ENCODE measurements around the gene CAMSAP1.
"Not testable (repeated sequence)": the region's sequence is repeated elsewhere in the genome, so short reads cannot be mapped to it uniquely, and the experiment has no call there.

Gene CAMSAP1

DNA sequence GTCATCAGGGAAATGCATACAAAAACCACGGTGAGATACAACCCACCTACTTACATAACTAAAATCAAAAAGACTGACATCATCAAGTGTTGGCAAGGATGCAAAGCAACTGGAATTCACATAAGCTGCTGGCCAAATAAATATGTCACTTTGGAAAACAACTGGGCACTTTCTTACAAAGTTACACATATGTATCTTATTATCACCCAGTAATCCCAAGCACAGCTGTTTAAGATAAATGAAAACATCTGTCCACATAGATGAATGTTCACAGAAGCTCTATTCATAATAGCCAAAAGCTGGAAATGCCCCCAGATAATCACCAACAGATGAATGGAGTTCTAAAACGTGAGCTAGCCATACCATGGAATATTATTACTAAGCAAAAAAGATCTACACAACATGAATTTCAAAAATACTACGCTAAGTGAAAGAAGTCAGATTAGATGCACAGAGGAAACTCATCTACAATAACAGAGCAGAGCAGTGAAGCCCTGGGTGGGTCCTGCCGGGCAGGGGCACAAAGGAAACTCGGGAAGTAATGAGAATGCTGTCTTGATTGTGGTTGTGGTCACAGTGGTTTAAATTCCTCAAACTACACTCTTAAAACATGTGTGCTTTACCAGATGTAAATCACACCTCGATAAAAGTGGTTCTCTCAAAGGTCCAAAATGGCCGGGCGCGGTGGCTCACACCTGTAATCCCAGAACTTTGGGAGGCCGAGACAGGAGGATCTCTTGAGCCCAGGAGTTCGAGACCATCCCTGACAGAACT lies 8.5 kb downstream of the CAMSAP1 start:
- no peak for DNase-seq (ENCODE audit: extremely low read depth in 1 of 2, low read depth in 1 of 2)

DNA sequence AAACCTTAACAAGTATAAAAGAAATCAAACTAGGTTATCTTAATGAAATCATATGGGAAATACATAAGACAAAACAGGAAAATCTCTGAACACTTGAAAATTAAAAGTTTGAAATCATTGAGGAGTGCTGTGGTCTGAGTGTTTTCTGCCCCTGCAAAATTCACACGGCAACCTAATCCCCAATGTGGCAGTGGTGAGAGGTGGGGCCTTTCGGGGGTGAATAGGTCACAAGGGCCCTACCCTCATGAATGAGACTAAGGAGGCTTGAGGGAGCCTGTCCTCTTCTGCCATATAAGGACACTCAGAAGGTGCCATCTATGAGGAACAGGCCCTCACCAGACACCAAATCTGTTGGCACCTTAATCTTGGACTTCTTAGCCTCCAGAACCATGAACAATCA lies 10.7 kb downstream of the CAMSAP1 start:
- no peak for DNase-seq (ENCODE audit: extremely low read depth in 1 of 2, low read depth in 1 of 2)

DNA sequence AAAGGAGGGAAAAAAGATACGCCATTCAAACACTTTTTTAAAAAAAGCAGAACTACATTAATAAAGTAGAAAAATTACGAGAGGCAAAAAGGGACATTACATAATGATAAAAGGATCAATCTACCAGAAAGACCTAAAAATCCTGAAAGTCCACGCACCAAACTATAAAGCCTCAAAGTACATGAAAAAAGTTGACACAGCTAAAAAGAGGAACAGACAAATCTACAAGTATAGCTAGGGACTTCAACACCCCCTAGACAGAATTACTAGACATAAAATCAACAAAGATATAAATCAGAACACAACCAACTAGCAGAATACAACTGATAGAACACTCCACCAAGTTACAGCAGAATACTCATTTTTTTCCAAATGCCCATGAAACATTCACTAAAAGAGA lies 11.1 kb downstream of the CAMSAP1 start:
- DNase-seq (ENCODE audit: extremely low read depth in 1 of 2, low read depth in 1 of 2) = no peak

DNA sequence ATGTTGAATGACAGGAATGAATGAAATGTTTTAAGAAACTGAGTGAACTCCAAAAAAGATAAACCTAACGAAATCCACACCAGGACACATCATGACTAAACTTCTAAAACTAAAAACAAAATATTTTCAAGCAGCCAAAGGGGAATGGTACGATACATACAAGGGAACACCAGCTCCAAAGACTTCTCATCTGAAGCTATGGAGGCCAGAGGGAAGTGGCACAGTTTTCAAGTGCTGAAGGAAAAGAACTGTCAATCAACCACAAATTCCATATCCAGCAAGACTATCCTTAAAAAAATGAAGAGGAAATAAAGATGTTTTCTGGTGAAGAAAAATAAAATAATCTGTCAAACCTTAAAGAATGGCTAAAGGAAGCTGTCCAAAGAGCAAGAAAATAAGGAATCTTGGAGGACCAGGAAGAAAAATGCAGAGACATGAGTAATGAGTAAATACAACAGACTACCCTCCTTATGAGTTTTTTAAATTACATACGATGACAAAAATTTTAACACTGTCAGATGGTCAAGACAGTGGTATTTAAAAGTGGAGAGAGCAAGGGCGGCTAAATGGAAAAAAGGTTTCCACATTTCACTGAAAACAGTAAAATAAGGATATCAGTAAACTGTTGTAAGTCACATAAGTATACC lies 12.0 kb downstream of the CAMSAP1 start:
- DNase-seq (ENCODE audit: extremely low read depth in 1 of 2, low read depth in 1 of 2) = no peak

DNA sequence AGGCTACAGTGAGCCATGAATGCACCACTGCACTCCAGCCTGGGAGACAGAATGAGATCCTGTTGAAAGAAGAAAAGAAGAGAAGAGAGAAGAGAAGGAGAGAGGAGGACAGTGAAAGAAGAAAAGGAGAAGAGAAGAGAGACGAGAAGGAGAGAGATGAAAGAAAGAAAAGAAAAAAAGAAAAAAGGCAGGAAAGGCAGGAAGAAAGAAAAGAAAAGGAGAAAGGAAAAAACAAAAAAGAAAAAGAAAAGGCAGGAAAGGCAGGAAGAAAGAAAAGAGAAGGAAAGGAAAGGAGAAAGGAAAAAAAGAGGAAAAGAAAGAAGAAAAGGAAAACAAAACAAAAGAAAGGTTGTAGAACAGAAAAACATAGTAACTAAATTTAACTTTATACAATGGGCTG lies 14.2 kb downstream of the CAMSAP1 start:
- DNase-seq (ENCODE audit: extremely low read depth in 1 of 2, low read depth in 1 of 2) = no peak

DNA sequence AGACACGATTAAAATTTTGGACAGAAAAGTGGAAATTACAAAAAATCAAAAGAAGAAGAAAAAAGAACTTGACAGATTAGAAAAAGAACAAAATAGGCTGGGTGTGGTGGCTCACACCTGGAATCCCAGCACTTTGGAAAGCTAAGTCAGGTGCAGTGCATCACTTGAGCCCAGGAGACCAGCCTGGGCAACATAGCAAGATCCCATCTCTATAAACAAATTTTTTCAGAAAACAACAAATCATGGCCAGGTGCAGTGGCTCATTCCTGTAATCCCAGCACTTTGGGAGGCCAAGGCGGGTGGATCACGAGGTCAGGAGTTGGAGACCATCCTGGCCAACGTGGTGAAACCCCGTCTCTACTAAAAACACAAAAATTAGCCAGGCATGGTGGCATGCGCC lies 15.0 kb downstream of the CAMSAP1 start:
- not testable (repeated sequence) for DNase-seq (ENCODE audit: extremely low read depth in 1 of 2, low read depth in 1 of 2)

DNA sequence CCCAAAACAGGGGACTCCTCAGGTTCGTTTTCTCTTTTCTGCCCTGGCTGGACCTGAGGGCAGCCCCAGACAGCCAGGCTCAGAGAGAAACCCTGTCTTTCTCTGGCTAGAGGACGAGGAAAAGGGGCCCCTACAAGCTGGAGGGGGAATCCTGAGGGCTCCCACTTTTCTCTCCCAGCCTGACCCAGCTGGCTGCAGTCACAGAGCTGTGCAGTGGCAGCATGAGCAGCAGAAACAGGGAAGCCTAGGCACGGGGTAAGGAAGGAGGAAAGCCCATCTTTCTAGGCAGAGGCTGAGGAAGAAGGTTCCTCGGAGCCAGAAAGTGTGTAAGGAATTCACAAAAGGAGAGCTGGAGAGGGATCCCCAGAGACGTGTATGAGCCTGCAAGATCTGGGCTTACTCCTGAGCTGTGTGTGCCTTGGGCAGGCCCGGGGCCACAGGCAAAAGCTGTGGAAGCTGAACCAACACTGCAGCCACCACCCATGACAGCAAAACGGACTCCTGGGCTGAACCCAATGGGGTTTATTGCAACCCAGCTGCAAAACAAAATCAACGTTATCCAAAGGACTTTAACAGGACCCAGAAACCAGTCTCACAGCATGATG lies 16.2 kb downstream of the CAMSAP1 start:
- DNase-seq (ENCODE audit: extremely low read depth in 1 of 2, low read depth in 1 of 2) = no peak

DNA sequence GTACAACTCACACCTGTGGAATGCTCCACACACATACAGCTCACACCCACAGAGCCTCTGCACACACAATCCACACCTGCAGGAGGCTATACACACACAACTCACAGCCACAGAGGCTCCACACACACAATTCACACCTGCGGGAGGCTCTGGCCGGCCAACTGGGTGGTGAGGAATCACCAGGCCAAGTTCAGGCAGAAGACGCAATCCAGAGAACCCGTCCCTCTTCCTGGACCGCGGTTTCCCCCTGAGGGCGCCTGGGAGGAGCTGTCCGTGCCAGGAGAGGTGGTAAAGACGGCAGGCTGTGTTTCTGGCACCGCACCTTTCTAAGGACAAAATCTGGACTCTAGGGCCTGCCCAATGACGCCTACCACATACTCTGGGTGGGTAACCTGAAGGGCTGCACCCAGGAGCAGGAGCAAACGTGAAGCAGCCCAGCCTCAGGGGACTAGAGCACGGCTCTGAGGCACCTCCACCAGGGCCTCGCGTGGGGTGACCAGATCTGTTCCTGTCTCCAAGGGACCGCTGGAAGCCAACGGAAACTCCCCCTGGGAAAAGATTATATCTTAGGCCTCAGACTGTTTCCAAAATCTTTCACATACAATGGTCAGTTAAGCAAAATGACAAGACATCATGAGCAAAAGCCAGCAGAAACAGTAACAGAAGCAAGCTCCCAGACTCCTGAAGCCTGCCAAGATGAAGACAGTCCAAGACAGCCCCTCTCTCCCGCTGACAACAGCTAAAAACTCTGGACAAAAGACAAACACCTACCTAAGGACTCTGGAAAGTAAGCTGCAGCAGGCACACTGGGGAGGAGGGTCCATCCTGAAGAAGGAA lies 16.9 kb downstream of the CAMSAP1 start:
- DNase-seq (ENCODE audit: extremely low read depth in 1 of 2, low read depth in 1 of 2) = no peak

DNA sequence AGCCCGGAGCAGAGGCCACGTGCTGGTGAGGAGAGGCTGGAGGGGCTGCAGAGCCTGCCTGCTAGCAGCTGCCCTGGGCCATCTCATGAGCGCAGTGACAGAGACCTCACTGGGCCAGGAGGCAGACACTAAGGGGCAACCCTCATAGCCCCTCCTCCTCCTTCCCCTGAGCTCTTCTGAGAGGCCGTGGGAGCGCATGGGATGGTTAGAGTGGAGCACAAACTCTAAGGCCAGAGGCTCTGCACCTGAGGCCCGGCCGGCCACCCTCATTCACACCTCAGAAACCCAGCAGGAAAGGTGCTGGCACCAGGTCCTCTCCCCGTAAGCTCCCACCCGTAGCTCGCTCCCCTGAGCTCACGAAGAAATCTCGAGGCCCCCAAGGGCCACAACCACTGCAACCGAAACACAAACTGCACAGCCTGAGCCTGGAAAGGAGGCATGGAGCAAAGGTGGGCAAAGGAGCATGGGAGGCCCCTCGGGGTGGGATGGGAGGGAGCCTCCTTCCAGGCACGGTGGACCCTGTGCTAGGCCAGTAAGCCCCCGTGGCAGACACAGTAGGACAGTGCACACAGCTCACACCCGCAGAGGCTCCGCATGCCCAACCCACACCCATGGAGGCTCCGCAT lies 17.7 kb downstream of the CAMSAP1 start:
- no peak for DNase-seq (ENCODE audit: extremely low read depth in 1 of 2, low read depth in 1 of 2)

DNA sequence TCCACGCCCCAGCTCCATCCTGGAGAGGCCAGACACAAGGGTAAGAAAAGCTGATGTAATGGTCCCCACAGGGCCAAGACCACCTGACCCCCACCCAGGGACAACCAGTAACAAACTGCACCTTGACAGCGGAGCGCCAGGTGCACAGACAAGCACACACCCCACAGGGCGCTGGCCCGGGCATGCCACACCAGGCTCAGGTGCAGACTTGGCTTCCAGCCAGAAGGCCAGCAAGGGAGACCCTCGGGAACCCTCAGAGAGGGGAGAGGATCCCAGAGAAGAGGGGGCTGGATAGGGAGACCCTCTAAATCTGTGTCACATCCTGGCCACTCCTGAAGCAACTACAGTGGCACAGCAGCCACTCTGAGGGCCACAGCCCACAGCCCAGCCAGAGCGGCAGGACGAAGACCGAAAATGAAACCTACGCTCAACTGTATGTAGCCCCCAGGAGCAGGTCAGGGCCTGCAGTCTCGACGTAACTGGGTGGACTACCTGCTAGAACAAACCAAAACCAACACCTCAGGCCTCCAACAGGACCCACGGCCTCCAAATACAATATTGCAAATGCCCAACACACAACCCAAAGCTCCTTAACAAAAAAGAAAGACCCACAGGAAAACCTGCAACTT lies 18.5 kb downstream of the CAMSAP1 start:
- no peak for DNase-seq (ENCODE audit: extremely low read depth in 1 of 2, low read depth in 1 of 2)

DNA sequence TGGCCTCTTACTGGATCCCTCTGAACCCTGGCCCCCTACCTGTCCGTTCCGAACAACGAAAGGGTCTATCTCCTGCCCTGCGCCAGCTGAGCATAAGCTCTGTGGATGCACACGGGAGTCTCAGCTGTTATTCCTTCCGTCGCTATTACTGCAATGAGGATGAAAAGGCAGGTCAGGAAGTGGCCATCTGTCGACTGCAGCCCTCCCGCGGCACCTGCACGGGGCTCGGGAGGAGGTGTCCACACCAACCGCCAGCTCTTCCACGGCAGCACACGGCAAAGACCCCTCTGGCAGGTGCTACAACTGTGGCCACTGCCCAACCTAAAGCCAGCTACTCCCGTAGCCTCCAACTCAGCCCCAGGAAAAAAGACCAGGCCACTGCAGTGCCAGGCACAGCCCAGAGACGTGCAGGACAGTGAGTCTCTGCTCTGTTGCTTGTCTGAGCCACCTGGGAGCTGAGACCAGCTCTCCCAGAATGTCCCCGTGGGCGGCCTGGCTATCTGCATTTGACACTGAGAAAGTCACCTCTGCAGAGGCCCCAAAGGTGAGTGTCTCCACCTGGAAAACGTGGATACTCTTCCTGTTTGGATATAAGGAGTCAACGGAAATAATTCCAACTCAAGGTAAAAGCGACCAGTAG lies 19.1 kb downstream of the CAMSAP1 start:
- DNase-seq (ENCODE audit: extremely low read depth in 1 of 2, low read depth in 1 of 2) = no peak

DNA sequence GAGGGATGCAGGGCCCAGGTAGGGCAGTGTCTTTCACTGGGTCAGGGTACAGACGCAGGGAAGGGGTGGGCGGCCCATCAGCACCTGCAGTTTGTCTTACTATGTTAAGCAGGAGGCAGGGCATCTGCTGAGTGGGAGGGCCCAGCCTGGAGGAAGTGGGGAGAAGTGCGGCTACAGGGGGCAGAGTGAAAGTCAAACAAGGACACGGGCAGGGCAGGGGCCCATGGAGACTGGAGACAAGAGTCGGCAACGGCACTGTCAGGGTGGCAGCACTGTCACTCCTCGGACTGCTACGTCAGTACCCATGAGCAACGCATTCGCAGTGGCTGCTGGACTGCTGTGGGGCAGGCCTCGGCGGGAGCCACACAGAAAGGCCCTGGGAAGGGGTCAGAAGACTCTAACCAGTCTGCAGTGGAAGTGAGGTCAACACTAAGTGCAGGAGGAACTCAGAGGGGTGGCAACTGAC lies 19.7 kb downstream of the CAMSAP1 start:
- DNase-seq (ENCODE audit: extremely low read depth in 1 of 2, low read depth in 1 of 2) = peak; percentile 33 to 38

DNA sequence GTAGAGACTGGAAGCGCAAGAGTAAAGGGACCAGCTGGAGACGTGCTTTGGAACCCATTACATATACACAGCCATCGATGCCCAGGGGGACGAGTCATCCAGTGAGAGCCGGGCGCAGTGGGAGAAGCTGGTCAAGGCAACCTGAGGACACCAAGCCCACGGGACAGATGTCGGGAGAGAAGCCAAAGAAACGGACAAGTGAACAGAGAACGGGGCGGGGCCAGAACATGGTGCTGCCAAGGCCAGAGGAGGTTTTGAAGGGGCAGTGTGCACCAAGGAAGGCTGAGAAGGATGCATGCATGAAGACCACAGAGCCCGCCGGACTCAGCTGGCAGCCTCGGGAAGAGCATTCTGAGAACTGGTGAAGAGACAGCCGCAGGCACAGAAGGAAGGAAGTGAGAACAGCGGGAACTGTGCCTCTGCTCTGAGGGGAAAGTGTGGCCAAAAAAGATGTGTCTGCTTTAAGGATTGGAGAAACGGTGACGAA lies 20.3 kb downstream of the CAMSAP1 start:
- DNase-seq (ENCODE audit: extremely low read depth in 1 of 2, low read depth in 1 of 2) = no peak

DNA sequence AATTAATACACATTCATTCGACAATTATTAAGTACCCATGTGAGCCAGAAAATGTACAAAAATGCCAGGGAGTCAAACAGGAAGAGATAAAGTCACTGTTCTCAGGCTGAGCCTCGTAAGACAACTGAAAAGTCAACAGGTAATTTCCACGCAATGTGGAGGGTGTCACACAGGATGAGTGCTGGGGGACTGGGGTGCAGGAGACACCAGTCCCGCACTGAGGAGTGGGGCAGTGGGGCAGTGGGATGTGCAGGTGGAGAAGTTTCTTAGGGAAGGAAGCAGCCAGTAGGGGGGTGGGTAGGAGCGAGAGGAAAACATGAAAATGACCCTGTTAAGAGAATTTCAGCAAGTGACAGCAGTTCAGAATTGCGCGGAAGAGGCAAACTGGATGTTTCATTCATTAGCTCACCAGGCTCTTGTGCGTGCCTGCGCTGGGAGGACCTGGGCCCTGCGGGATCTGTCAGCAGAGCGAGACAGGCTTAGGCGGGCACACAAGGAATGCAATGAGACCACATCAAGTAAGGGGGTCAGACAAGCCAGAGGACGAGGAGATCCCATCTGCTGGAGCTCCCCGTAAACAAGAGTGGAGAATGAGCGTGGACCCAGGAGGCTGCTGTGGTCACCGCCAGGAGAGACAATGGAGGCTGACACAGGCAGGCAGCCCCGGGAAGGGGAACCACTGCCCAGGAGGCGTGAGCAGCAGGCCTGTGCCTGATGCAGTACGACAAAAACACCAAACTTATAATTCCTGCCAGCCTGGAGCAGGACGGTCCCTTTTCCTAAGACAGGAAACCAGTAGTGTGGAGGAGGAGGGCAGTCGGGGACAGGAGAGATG lies 21.0 kb downstream of the CAMSAP1 start:
- no peak for DNase-seq (ENCODE audit: extremely low read depth in 1 of 2, low read depth in 1 of 2)

DNA sequence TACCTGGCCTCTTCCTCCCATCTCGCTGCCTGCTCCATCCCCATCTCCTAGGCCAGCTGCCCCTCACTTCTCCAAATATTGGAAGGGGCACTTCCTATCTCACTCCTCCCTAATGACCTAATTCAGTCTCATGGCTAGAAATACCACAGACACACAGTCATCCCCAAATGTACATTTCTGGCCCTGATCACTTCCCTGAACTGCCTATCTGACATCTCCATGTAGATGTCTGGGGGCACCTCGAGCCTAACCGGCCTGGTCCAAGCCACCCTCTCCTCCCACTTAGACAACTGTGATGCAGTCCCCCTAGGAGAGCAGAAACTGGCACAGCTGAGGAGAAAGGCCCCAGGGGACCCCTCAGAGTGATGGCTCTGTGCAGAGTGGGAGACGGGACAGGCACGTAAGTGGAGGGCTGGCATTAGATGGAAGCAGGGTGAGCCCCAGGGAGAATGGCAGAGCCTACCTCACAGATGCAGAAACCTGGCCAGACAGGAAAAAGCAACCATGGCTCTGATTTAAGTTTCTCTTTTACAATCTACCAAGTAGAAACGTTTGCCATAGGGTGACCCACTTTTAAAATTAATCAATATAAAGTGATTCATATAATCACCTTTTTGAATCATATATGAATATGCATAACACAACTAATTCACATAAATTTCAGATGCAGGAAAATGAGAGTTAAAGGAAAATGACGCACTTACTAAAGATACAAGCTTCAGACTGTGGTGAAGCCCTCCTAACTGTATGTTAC lies 22.1 kb downstream of the CAMSAP1 start:
- DNase-seq (ENCODE audit: extremely low read depth in 1 of 2, low read depth in 1 of 2) = no peak

DNA sequence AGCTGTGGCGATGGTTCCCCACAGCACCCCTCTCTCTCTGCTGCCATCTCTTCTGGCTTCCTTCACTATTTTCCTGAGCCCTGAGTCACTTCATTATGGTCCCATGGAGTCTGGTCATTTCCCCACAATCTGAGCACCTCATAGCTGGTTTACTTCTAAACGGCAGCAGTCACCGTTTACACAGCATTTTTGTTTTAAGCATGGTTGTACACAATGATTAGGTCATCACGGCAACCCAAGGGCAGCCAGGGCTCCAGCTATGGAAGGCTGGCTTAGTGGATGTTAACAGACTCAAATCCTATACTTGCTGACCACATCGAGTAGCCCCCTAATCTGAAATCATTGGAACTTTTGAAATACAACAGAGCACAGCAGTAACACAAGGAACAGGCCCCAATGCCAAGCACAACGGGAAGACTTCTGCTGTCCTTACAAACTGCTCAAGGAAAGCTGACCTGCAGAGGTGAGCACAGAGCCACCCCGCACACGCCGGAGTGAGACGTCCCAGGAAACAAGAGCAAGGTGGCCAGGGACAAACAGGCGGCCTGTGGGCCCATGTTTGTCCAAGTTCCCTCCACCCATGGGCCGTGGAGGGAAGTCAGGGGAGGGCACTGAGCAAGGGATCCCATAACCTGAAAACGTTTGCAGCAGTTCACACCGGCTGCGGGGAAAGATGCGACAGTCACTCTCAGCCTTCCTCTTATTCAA lies 22.9 kb downstream of the CAMSAP1 start:
- no peak for DNase-seq (ENCODE audit: extremely low read depth in 1 of 2, low read depth in 1 of 2)

DNA sequence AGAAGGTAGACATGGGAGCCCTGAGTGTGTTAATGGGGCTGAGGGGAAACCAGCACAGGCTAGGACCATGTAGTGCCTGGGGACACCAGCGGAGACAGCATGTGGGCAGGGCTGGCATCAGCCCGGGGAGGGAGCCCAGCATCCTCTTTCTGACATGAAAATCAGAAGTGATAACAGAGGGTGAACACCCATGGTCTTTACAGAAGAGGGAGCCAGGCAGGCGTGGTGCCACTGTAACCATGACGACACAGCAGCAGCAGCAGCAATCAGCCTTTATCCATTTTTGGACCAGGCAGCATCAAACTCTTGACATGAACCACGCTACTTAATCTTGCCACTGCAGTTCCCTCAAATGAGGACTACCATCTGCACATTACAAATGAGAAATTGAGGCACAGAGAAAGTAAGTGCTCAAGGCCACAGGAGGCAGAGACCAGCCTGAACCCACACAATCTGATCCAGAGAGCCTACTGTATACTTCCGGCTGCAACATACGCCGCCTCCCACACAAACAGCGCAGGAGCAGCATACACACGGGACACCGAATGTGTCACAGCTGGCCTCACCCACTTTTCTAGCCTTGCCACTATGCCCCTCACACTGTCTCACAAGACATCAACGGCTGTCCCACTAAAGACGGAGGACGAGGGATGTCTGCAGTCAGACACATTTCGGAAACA lies 23.8 kb downstream of the CAMSAP1 start:
- no peak for DNase-seq (ENCODE audit: extremely low read depth in 1 of 2, low read depth in 1 of 2)
